GM23338 (cell line): ENCODE measurements around the gene AKAP1. TPM values are rescaled to one million over a fixed set of nuclear protein-coding genes. Genes with fewer than 3 reads are reported as not detected.

Source experiments
- ATAC-seq: fragments of 200-7000 bp; cut with Tn5 transposase; 3 replicates; pipeline ENCODE4 v1.9.1; 2020
- DNase-seq: peaks from one replicate; pipeline ENCODE4 v3.0.0-alpha.2; 2015; ENCODE audit warnings: low spot score
- H2AFZ ChIP-seq: fragments of 200-600 bp; sonication (generic); 2 replicates; pipeline ENCODE4 v1.8.0; 2016; ENCODE audit warnings: antibody characterized with exemption, mild to moderate bottlenecking, moderate library complexity
- H3F3A ChIP-seq: fragments of 200-600 bp; sonication (generic); replicated peaks from 2 replicates; pipeline ENCODE4 v1.8.0; 2017; ENCODE audit warnings: antibody characterized with exemption, mixed run types, low read depth
- H3K27ac ChIP-seq: fragments of 200-600 bp; sonication (generic); 2 replicates; pipeline ENCODE4 v1.6.1; 2016; ENCODE audit warnings: low read depth
- H3K27me3 ChIP-seq: fragments of 200-600 bp; sonication (generic); 2 replicates; pipeline ENCODE4 v1.8.0; 2016; ENCODE audit warnings: mild to moderate bottlenecking, mixed run types, moderate library complexity; ENCODE audit not compliant: insufficient read depth
- H3K36me3 ChIP-seq: fragments of 200-600 bp; sonication (generic); 2 replicates; pipeline ENCODE4 v1.8.0; 2016; ENCODE audit warnings: mild to moderate bottlenecking; ENCODE audit not compliant: insufficient read depth
- H3K4me1 ChIP-seq: fragments of 200-600 bp; sonication (generic); 2 replicates; pipeline ENCODE4 v1.8.0; 2016; ENCODE audit warnings: mild to moderate bottlenecking, moderate library complexity; ENCODE audit not compliant: insufficient read depth
- H3K4me2 ChIP-seq: fragments of 200-600 bp; sonication (generic); 2 replicates; pipeline ENCODE4 v1.7.1; 2017; ENCODE audit warnings: mixed run types
- H3K4me3 ChIP-seq: fragments of 200-600 bp; sonication (generic); 2 replicates; pipeline ENCODE4 v1.6.1; 2016; ENCODE audit warnings: mixed run types
- H3K79me2 ChIP-seq: fragments of 200-600 bp; sonication (generic); replicated peaks from 2 replicates; pipeline ENCODE4 v1.8.0; 2017; ENCODE audit warnings: mild to moderate bottlenecking; ENCODE audit not compliant: insufficient read depth
- H3K9me2 ChIP-seq: fragments of 200-600 bp; sonication (generic); 2 replicates; pipeline ENCODE4 v1.8.0; 2017; ENCODE audit not compliant: insufficient read depth
- H4K20me1 ChIP-seq: fragments of 200-600 bp; sonication (generic); replicated peaks from 2 replicates; pipeline ENCODE4 v1.8.0; 2017; ENCODE audit warnings: mild to moderate bottlenecking; ENCODE audit not compliant: insufficient read depth
- H3K27ac Mint-ChIP-seq: 2 replicates; pipeline ENCODE4 v1.8.0; 2020; ENCODE audit warnings: inconsistent platforms, mild to moderate bottlenecking, moderate library complexity, mixed read lengths
- H3K27me3 Mint-ChIP-seq: 3 replicates; pipeline ENCODE4 v1.8.0; 2022; ENCODE audit warnings: low read depth, mild to moderate bottlenecking, moderate library complexity, mixed read lengths, inconsistent platforms; ENCODE audit not compliant: insufficient read depth, poor library complexity
- H3K36me3 Mint-ChIP-seq: 3 replicates; pipeline ENCODE4 v1.8.0; 2021; ENCODE audit warnings: low read depth, mild to moderate bottlenecking, inconsistent platforms, moderate library complexity, mixed read lengths
- H3K4me1 Mint-ChIP-seq: 3 replicates; pipeline ENCODE4 v1.8.0; 2020; ENCODE audit warnings: mild to moderate bottlenecking, inconsistent platforms, mixed read lengths
- H3K4me3 Mint-ChIP-seq: 3 replicates; pipeline ENCODE4 v1.8.0; 2021; ENCODE audit warnings: moderate library complexity, mild to moderate bottlenecking, inconsistent platforms, mixed read lengths
- H3K9me3 Mint-ChIP-seq: 3 replicates; pipeline ENCODE4 v1.8.0; 2020; ENCODE audit warnings: moderate library complexity, mild to moderate bottlenecking, inconsistent platforms, mixed read lengths
- CREB1 ChIP-seq: fragments of 250-450 bp; sonication (Bioruptor Pico); IDR thresholded peaks from 2 replicates; pipeline ENCODE4 v1.5.0; 2020; ENCODE audit warnings: low read depth, mild to moderate bottlenecking, moderate library complexity
- ETS1 ChIP-seq: IDR thresholded peaks from 2 replicates; pipeline ENCODE4 v1.6.1; 2016; ENCODE audit warnings: antibody characterized with exemption
- EZH2 ChIP-seq: fragments of 200-600 bp; sonication (generic); IDR thresholded peaks from one replicate; pipeline ENCODE4 v1.8.0; 2017; ENCODE audit warnings: antibody characterized with exemption, mild to moderate bottlenecking, low read depth; ENCODE audit not compliant: unreplicated experiment
- EZH2phosphoT487 ChIP-seq: fragments of 200-600 bp; sonication (generic); IDR thresholded peaks from one replicate; pipeline ENCODE4 v1.8.1; 2018; ENCODE audit warnings: antibody characterized with exemption; ENCODE audit not compliant: unreplicated experiment
- JUNB ChIP-seq: IDR thresholded peaks from one replicate; pipeline ENCODE4 v1.6.1; 2016; ENCODE audit warnings: antibody characterized with exemption; ENCODE audit not compliant: unreplicated experiment
- NANOG ChIP-seq: IDR thresholded peaks from 2 replicates; pipeline ENCODE4 v1.6.1; 2016; ENCODE audit warnings: antibody characterized with exemption, borderline replicate concordance
- POLR2AphosphoS5 ChIP-seq: IDR thresholded peaks from 2 replicates; pipeline ENCODE4 v1.6.1; 2016; ENCODE audit warnings: antibody characterized with exemption, low read depth
- REST ChIP-seq: IDR thresholded peaks from one replicate; pipeline ENCODE4 v1.6.1; 2018; ENCODE audit warnings: antibody characterized with exemption; ENCODE audit not compliant: unreplicated experiment
- STAT1 ChIP-seq: IDR thresholded peaks from one replicate; pipeline ENCODE4 v1.6.1; 2016; ENCODE audit warnings: antibody characterized with exemption; ENCODE audit not compliant: unreplicated experiment
- ZNF114 ChIP-seq: fragments of 250-450 bp; sonication (Bioruptor Pico); IDR thresholded peaks from 2 replicates; pipeline ENCODE4 v1.5.0; 2020; ENCODE audit warnings: mild to moderate bottlenecking, moderate library complexity
- ZNF331 ChIP-seq: fragments of 250-450 bp; sonication (Bioruptor Pico); IDR thresholded peaks from 2 replicates; pipeline ENCODE4 v1.5.0; 2020; ENCODE audit warnings: low read depth, mild to moderate bottlenecking, moderate library complexity
- polyA plus RNA-seq: library from polyadenylated mRNA; unstranded; fragments of >200 nt; fragmentation: Nextera tagmentation; extraction: Ambion mirVana; gene quantifications from 2 replicates; pipeline ENCODE4 v1.2.1, GENCODE V29; 2016
- total RNA-seq: library from RNA; depleted of rRNA; stranded (reverse); fragments of >200 nt; shearing (Covaris generic); gene quantifications from 2 replicates; pipeline ENCODE4 v1.2.3, GENCODE V29; 2014
- TF ChIP-seq, protein P1 (sequence below), 2 experiments: fragments of 200-600 bp in 1 of 2; sonication (generic) in 1 of 2; conservative IDR thresholded peaks; 2 replicates each; pipeline versions ENCODE4 v1.5.1 to v1.6.1; 2016 to 2017; ENCODE audit warnings: antibody characterized with exemption in 2 of 2, low read depth in 2 of 2, mild to moderate bottlenecking in 2 of 2, moderate library complexity in 1 of 2
- TF ChIP-seq, protein P2 (sequence below): fragments of 250-450 bp; sonication (Bioruptor Pico); IDR thresholded peaks from 2 replicates; pipeline ENCODE4 v1.5.0; 2020; ENCODE audit warnings: mild to moderate bottlenecking, moderate library complexity

The AKAP1 gene
- total and polyA plus RNA-seq, 2 experiments from 2014 or later, result 19.6 to 45.9 TPM

GRCh38 chr17:57120814-57121213, 35.8 kb downstream of the AKAP1 start:
- DNase-seq (no peak), ATAC-seq (no peak)
- H3K27me3 Mint-ChIP-seq, result peaks cover 4% of the 10 kb centered on the region
- Histone ChIP-seq H3K27ac (no peak overlapping the region), H3F3A (no peaks in the 10 kb centered on the region), H3K9me2 (no peaks in the 10 kb centered on the region), H3K36me3 (peaks cover 7% of the 10 kb centered on the region), H2AFZ (no peak overlapping the region), H3K4me3 (no peak overlapping the region), H3K27me3 (no peaks in the 10 kb centered on the region), H3K79me2 (no peaks in the 10 kb centered on the region), H4K20me1 (no peaks in the 10 kb centered on the region; the same call in 1 of the 2 replicates), H3K4me2 (no peak overlapping the region), H3K4me1 (no peaks in the 10 kb centered on the region)
- no peaks in the 10 kb centered on the region for H3K9me3 Mint-ChIP-seq
- no peak overlapping the region for H3K4me3 Mint-ChIP-seq
- no peak overlapping the region for H3K27ac Mint-ChIP-seq
- 0 out of 3 replicates have a peak, but pooled peaks cover 2% of the 10 kb centered on the region for H3K4me1 Mint-ChIP-seq
- TF ChIP-seq CREB1 (no peak), ETS1 (no peak), REST (no peak), NANOG (no peak), ZNF331 (CRISPR knock-in tag) (no peak), JUNB (no peak), ZNF114 (CRISPR knock-in tag) (no peak), EZH2 (no peak), STAT1 (no peak), EZH2phosphoT487 (no peak), POLR2AphosphoS5 (no peak)
- TF ChIP-seq, protein P1, sequence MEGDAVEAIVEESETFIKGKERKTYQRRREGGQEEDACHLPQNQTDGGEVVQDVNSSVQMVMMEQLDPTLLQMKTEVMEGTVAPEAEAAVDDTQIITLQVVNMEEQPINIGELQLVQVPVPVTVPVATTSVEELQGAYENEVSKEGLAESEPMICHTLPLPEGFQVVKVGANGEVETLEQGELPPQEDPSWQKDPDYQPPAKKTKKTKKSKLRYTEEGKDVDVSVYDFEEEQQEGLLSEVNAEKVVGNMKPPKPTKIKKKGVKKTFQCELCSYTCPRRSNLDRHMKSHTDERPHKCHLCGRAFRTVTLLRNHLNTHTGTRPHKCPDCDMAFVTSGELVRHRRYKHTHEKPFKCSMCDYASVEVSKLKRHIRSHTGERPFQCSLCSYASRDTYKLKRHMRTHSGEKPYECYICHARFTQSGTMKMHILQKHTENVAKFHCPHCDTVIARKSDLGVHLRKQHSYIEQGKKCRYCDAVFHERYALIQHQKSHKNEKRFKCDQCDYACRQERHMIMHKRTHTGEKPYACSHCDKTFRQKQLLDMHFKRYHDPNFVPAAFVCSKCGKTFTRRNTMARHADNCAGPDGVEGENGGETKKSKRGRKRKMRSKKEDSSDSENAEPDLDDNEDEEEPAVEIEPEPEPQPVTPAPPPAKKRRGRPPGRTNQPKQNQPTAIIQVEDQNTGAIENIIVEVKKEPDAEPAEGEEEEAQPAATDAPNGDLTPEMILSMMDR (conservative IDR thresholded peaks at IDR 0.05; ENCODE audit: low read depth in 2 of 2), result no peak
- TF ChIP-seq, protein P2, sequence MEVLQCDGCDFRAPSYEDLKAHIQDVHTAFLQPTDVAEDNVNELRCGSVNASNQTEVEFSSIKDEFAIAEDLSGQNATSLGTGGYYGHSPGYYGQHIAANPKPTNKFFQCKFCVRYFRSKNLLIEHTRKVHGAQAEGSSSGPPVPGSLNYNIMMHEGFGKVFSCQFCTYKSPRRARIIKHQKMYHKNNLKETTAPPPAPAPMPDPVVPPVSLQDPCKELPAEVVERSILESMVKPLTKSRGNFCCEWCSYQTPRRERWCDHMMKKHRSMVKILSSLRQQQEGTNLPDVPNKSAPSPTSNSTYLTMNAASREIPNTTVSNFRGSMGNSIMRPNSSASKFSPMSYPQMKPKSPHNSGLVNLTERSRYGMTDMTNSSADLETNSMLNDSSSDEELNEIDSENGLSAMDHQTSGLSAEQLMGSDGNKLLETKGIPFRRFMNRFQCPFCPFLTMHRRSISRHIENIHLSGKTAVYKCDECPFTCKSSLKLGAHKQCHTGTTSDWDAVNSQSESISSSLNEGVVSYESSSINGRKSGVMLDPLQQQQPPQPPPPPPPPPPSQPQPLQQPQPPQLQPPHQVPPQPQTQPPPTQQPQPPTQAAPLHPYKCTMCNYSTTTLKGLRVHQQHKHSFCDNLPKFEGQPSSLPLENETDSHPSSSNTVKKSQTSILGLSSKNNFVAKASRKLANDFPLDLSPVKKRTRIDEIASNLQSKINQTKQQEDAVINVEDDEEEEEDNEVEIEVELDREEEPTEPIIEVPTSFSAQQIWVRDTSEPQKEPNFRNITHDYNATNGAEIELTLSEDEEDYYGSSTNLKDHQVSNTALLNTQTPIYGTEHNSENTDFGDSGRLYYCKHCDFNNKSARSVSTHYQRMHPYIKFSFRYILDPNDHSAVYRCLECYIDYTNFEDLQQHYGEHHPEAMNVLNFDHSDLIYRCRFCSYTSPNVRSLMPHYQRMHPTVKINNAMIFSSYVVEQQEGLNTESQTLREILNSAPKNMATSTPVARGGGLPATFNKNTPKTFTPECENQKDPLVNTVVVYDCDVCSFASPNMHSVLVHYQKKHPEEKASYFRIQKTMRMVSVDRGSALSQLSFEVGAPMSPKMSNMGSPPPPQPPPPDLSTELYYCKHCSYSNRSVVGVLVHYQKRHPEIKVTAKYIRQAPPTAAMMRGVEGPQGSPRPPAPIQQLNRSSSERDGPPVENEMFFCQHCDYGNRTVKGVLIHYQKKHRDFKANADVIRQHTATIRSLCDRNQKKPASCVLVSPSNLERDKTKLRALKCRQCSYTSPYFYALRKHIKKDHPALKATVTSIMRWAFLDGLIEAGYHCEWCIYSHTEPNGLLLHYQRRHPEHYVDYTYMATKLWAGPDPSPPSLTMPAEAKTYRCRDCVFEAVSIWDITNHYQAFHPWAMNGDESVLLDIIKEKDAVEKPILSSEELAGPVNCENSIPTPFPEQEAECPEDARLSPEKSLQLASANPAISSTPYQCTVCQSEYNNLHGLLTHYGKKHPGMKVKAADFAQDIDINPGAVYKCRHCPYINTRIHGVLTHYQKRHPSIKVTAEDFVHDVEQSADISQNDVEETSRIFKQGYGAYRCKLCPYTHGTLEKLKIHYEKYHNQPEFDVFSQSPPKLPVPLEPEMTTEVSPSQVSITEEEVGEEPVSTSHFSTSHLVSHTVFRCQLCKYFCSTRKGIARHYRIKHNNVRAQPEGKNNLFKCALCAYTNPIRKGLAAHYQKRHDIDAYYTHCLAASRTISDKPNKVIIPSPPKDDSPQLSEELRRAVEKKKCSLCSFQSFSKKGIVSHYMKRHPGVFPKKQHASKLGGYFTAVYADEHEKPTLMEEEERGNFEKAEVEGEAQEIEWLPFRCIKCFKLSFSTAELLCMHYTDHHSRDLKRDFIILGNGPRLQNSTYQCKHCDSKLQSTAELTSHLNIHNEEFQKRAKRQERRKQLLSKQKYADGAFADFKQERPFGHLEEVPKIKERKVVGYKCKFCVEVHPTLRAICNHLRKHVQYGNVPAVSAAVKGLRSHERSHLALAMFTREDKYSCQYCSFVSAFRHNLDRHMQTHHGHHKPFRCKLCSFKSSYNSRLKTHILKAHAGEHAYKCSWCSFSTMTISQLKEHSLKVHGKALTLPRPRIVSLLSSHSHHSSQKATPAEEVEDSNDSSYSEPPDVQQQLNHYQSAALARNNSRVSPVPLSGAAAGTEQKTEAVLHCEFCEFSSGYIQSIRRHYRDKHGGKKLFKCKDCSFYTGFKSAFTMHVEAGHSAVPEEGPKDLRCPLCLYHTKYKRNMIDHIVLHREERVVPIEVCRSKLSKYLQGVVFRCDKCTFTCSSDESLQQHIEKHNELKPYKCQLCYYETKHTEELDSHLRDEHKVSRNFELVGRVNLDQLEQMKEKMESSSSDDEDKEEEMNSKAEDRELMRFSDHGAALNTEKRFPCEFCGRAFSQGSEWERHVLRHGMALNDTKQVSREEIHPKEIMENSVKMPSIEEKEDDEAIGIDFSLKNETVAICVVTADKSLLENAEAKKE, result no peak
- H3K36me3 Mint-ChIP-seq, result peaks cover 79% of the 10 kb centered on the region
